GM19328 (cell line): ENCODE results near the gene MAJIN.
A peak's percentile ranks its signal among the peaks of the same experiment; 100 is the strongest.
"Not testable (repeated sequence)": the region's sequence is repeated elsewhere in the genome, so short reads cannot be mapped to it uniquely, and the experiment has no call there.

Experiments
- ATAC-seq: cut with Tn5 transposase; IDR thresholded peaks from one replicate; pipeline ENCODE4 v1.9.1; 2021; ENCODE audit warnings: mild to moderate bottlenecking, moderate library complexity; ENCODE audit not compliant: unreplicated experiment

The MAJIN gene

DNA sequence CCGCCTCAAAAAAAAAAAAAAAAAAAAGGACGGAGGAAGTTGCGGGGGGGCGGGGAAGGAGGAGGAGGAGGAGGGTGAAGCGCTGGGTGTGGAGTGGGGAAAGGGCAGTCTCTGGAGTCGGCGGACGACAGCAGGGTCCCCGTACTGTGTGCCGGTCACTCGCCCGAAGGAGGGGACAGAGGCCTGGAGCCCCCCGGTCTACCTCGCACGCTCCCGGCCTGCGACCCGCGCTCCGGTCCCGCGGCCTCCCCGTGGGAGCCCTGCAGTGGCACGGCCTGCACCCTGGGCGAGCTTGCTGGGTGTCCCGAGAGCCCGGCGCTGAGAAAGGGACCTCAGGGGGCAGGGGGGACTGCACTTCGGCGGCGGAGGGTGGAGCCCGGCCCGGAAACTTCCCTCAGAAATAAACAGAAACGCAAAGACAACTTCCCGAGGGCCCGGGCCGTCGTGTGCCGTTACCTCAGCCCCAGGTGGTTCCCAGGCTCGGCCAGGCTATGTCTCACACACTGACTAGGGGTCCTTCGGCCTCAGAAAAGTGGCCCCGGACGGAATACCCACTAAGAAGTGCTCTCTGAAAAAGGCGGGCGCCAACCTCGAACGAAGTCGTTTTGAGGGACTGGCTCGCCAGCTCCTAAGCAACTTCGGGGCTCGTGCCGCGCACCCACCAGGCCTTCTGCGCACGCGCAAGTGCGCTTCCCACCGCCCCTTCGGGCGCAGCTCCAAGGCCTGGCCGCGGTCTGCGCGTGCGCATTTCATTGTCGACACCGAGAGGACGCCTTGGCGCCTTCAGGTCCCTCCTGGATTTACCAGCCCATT lies at the start of gene MAJIN:
Gene MAJIN (minus strand): TSS at position 688 of the 813 bp plus-strand sequence. CDS start 12,703 bp downstream, outside the sequence.
- no peak for ATAC-seq

- ATAC-seq = no peak
These were observed 49.6 kb upstream of the MAJIN start for GRCh38 chr11:65021509-65021908.

DNA sequence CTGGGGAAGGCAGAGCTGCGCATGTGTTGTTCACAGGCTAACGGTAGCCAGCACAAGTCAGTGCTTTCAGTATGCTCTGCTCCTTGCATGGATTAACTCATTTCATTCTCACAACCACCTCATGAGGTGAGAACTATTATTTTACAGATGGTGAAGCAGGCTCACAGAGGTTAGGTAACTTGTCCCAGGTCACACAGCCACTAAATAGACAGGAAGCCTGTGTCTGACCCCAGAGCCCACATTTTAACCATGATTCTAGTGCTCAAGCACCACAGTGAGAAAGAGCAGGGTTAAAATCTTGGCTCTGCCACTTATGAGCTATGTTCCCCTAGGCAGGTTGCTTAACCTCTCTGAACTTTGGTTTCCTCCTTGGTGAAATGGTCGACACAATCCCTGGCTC lies 49.1 kb upstream of the MAJIN start:
- no peak for ATAC-seq

- ATAC-seq = no peak
These were observed 47.9 kb upstream of the MAJIN start for GRCh38 chr11:65019824-65020223.

DNA sequence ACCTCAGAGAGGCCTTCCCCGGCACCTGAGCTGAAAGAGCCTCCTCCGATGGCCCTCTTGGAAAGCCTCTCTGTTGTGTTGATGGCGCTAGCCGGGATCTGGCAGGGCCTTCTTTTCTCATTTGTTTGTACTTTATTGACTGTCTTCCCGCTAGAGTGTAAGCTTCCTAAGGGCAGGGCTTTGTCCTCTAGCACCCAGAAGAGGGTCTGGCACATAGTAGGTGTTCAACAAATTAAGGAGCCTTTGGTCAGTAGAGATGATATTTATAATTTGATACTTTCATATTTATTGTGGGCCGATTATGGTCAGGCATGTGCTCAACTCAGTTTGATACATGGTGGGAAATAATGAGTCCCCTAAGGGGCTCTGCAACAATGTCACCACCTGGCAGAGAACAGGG lies 46.0 kb upstream of the MAJIN start:
- no peak for ATAC-seq

- ATAC-seq = no peak
These were observed 44.8 kb upstream of the MAJIN start for GRCh38 chr11:65016705-65017104.

DNA sequence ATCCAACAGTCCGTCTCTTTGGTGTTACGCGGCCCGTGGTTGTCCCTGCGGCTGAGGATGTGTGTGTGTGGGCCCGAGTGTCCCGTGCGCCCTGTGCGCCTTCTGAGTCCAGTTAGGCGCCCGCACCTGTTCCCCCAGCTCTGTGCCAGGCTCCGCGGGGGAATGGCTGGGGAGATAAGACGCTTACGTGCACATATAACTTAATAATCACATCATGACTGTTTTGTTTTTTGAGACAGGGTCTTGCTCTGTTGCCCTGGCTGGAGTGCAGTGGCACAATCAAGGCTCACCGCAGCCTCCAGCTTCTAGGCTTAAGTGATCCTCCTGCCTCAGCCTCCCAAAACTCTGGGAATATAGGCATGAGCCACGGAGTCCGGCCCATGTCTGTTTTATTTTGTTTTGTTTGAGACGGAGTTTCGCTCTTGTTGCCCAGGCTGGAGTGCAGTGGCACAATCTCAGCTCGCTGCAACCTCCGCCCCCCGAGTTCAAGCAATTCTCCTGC lies 42.9 kb upstream of the MAJIN start:
- no peak for ATAC-seq

DNA sequence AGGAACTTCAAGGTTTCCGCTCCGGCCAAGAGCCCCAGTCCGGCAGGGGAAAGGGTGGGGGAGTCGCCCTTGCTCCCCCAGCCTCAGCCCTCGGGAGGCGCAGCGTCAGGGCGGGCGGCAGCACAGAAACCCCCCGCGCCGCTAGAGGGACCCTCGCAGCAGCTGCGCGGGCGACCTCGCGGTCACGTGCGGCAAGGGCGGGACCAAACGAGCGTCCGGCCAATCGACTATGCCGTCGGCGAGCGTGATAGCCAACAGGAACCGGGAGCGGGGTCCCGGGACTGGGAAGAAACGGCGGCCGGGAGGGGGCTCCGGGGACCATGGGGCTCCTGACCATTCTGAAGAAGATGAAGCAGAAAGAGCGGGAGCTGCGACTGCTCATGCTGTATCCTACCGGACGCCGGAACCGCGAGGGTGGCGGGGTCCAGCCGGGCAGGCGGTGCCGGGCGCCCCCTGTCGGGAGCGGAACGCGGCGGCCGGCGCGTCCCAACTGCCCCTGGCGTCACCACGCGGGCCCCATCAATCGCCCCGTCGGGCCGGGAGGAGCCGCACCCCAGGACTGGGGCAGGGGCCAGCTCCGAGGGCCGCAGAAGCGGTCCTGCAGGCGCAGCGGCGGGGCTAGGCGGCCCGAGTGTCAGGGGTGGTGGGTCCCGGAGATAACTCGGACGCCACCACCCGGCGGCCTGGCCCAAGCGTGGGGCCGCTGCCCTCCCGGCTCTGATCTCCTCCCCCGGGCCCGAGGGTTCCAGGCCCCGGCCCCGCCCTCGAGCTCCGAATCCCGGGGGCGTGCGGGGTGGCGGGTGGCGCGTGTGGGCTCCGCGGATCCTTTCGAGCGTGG lies 42.2 kb upstream of the MAJIN start, which contains the start of gene ARL2:
Gene ARL2 (plus strand): TSS at position 273 of the 838 bp plus-strand sequence. CDS start 48 bp downstream, at position 321.
- ATAC-seq = peak; percentile 72

GRCh38 chr11:65013130-65013887 lies 41.4 kb upstream of the MAJIN start:
- ATAC-seq = peak; percentile 55

GRCh38 chr11:65008873-65009272 lies 37.0 kb upstream of the MAJIN start:
- ATAC-seq = no peak

GRCh38 chr11:65008016-65008415 lies 36.1 kb upstream of the MAJIN start:
- ATAC-seq = no peak

- not testable (repeated sequence) for ATAC-seq
These were observed 32.1 kb upstream of the MAJIN start for GRCh38 chr11:65003968-65004367.

- ATAC-seq = no peak
These were observed 31.4 kb upstream of the MAJIN start for GRCh38 chr11:65003282-65003681.

DNA sequence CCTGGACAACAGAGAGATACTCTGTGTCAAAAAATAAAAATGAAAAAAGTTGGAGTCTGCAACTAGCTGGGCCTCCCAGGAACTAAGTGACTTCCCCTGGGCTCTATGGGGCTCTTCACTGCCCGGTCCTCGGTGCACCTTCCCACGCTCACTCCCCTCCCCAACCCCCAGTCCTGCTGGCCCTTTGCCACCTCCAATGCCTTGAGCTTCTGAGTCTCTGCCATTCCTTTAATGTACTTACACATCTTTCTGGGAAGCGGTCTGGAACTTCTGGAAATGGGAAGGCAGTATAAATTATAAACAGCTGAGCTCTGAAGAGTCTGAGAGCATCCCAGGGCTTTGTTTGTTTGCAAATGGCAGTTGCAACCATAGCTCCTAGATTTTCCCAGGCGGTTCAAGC lies 30.8 kb upstream of the MAJIN start:
- no peak for ATAC-seq

DNA sequence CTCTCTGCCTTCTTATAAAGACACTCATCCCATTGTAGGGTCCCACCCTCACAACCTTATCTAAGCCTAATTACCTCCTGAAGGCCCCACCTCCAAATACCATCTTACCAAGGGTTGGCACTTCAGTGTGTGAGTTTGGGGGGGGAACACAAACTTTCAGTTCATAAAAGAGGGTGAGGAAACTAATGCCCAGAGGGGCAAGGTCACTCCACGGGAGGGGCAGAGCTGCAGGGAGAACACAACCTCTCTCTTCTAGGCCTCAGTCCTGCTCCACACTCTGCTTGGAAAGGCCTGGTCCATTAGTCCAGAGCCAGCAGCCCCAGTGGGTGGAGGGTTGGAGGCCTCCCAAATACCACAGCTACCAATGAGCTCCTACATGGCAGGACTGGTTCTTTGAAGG lies 27.6 kb upstream of the MAJIN start:
- no peak for ATAC-seq

DNA sequence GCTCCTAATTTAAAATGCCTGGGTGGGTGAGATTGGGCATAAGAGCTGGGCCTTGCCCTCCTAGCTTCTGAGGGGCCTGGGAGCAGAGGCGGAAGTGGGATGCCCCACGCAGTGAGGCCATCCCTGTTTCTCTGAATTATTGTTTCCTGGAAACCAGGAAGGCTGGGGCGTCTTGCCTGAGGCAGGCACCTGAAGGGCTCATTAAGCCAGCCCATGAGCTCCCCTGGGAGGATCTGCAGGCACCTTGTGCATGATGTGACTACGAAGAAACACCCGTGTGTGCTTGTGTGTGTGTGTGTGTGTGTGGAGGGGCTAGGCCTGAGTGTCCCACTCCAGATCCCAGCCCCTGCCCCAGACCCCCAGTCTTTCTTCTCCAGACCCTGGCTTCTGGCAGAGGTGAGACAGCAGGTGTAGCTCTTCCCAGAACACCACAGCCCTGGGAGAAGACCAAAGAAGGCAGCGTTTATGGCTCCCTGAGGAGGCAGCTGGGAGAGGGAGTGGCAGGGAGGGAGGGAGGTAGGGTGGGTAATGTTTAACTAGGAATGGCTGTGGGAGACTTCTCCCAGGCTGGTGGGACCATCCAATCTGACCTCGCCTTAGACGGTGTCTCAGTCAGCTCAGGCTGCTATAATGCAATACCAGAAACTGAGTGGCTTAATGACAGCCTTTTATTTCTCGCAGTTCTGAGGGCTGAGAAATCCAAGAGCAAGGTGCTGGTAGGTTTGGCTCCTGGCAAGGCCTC lies 27.0 kb upstream of the MAJIN start:
- ATAC-seq = no peak

- no peak for ATAC-seq
These were observed 26.2 kb upstream of the MAJIN start for GRCh38 chr11:64998141-64998540.

GRCh38 chr11:64996710-64997380 lies 24.9 kb upstream of the MAJIN start, which contains the start of gene BATF2:
TSS of gene BATF2 (minus strand) at chr11:64996971. CDS start at chr11:64996914, 57 bp downstream.
- ATAC-seq = no peak

GRCh38 chr11:64996327-64996709 lies 24.4 kb upstream of the MAJIN start:
- ATAC-seq = no peak

DNA sequence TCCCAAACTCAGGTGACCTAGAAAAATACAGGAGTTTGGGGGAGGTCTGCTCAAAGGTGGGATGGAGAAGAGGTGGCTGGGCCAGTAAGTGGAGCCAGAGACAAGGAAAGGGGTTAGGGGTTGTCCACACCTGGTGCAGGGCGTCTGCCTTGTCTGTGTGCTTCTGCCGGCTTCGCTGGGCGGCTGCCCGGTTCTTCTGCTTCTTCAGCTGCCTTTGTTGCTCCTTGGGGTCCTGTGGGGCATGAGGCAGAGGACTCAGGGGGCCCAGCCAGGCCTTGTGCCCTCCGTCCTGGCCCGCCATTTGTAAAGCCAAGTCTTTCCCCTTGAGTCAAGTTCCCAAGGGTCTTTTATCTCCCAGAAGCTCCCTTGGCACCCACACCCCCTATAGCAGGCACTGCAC lies 22.4 kb upstream of the MAJIN start:
- ATAC-seq = no peak
